H1 (cell line): Measurements from ENCODE around the gene FANCF. TPM values are rescaled to one million over a fixed set of nuclear protein-coding genes. Genes with fewer than 3 reads are reported as not detected.
"Not testable (repeated sequence)": the region's sequence is repeated elsewhere in the genome, so short reads cannot be mapped to it uniquely, and the experiment has no call there.

Source experiments
- CTCF ChIA-PET: fragments of 300-600 bp; sonication (Branson Sonifier 250); formaldehyde crosslinking; loops from one replicate; lab custom pipeline; 2021; ENCODE audit not compliant: partially characterized antibody; lab: Charles Lee
- POLR2A ChIA-PET: fragments of 300-600 bp; sonication (Branson Sonifier 250); formaldehyde crosslinking; loops from one replicate; lab custom pipeline; 2021; ENCODE audit warnings: inconsistent platforms; ENCODE audit not compliant: partially characterized antibody; lab: Charles Lee
- DNase-seq, 2 experiments: peaks; one replicate each; pipeline versions ENCODE4 v3.0.0 to v3.0.0-alpha.2; 2010 to 2022; ENCODE audit warnings: low spot score in 2 of 2, low read depth in 1 of 2, mixed read lengths in 1 of 2
- FAIRE-seq: peaks from 2 replicates; lab custom pipeline; 2011; peaks lifted over from hg19 to GRCh38; lab: Jason Lieb, UNC
- H2AFZ ChIP-seq: 2 replicates; pipeline ENCODE4 v1.8.1; 2012; ENCODE audit warnings: low read length, inconsistent platforms
- H2AK5ac ChIP-seq: 2 replicates; pipeline ENCODE4 v1.6.1; 2013; ENCODE audit warnings: low read depth, low read length
- H2BK120ac ChIP-seq: replicated peaks from 2 replicates; pipeline ENCODE3; 2013; ENCODE audit warnings: low read depth, low read length, inconsistent platforms
- H2BK12ac ChIP-seq: 2 replicates; pipeline ENCODE4 v1.6.1; 2013; ENCODE audit warnings: low read depth, low read length
- H2BK15ac ChIP-seq: 2 replicates; pipeline ENCODE4 v1.6.1; 2013; ENCODE audit warnings: low read length
- H2BK20ac ChIP-seq: 2 replicates; pipeline ENCODE4 v1.6.1; 2013; ENCODE audit warnings: low read length
- H2BK5ac ChIP-seq: 2 replicates; pipeline ENCODE4 v1.6.1; 2013; ENCODE audit warnings: low read depth, low read length
- H3K14ac ChIP-seq: 2 replicates; pipeline ENCODE4 v1.6.1; 2013; ENCODE audit warnings: inconsistent platforms; ENCODE audit not compliant: insufficient read length
- H3K18ac ChIP-seq: 2 replicates; pipeline ENCODE4 v1.6.1; 2013; ENCODE audit warnings: low read length; ENCODE audit errors: extremely low read depth
- H3K23ac ChIP-seq: 2 replicates; pipeline ENCODE4 v1.6.1; 2013; ENCODE audit warnings: inconsistent platforms; ENCODE audit not compliant: insufficient read length
- H3K23me2 ChIP-seq: 2 replicates; pipeline ENCODE4 v1.6.1; 2013; ENCODE audit warnings: low read depth, low read length
- H3K27ac ChIP-seq: 2 replicates; pipeline ENCODE4 v1.6.1; 2011; ENCODE audit warnings: low read depth, low read length, inconsistent platforms
- H3K27me3 ChIP-seq, 4 experiments: replicated peaks in 1 of 4; 1 replicate in 1 of 4; 2 replicates in 3 of 4; pipeline versions ENCODE4 v1.6.1 to v1.8.1; 2011 to 2013; ENCODE audit warnings: low read length in 3 of 4, mild to moderate bottlenecking in 3 of 4, inconsistent platforms in 2 of 4, mixed read lengths in 2 of 4, moderate library complexity in 1 of 4; ENCODE audit not compliant: control insufficient read depth in 3 of 4, insufficient read depth in 3 of 4; ENCODE audit errors: extremely low read depth in 1 of 4
- H3K36me3 ChIP-seq, 4 experiments: 2 replicates each; pipeline versions ENCODE4 v1.6.1 to v1.8.1; 2011 to 2013; ENCODE audit warnings: mild to moderate bottlenecking in 4 of 4, low read length in 3 of 4, moderate library complexity in 2 of 4, control low read depth in 1 of 4, inconsistent platforms in 1 of 4; ENCODE audit not compliant: insufficient read depth in 4 of 4, control insufficient read depth in 2 of 4
- H3K4ac ChIP-seq: replicated peaks from 2 replicates; pipeline ENCODE3; 2013; ENCODE audit warnings: low read length, low read depth, mixed read lengths, inconsistent platforms; ENCODE audit not compliant: insufficient read length
- H3K4me1 ChIP-seq, 4 experiments: replicated peaks in 1 of 4; 1 replicate in 1 of 4; 2 replicates in 3 of 4; pipeline versions ENCODE4 v1.6.1 to v1.8.1; 2011 to 2013; ENCODE audit warnings: low read length in 3 of 4, inconsistent platforms in 2 of 4, mixed read lengths in 1 of 4; ENCODE audit not compliant: insufficient read depth in 4 of 4, control insufficient read depth in 3 of 4
- H3K4me2 ChIP-seq, 2 experiments: 2 replicates each; pipeline versions ENCODE4 v1.6.1 to v1.8.1; 2011 to 2013; ENCODE audit warnings: low read depth in 2 of 2, low read length in 2 of 2, control low read depth in 1 of 2, inconsistent platforms in 1 of 2, mild to moderate bottlenecking in 1 of 2; ENCODE audit not compliant: insufficient read depth in 1 of 2
- H3K4me3 ChIP-seq, 4 experiments: fragments of 200-600, 300-600 bp in 1 of 4; sonication (generic), shearing (Covaris generic), sonication (Bioruptor Twin) in 1 of 4; 2 replicates each; pipeline versions ENCODE4 v1.5.1 to v1.8.1; 2011 to 2016; ENCODE audit warnings: low read length in 4 of 4, low read depth in 3 of 4, control low read depth in 2 of 4, inconsistent platforms in 2 of 4, mild to moderate bottlenecking in 2 of 4, mixed read lengths in 1 of 4, moderate library complexity in 1 of 4; ENCODE audit not compliant: insufficient read depth in 2 of 4; ENCODE audit errors: extremely low read depth in 1 of 4
- H3K56ac ChIP-seq: replicated peaks from 2 replicates; pipeline ENCODE3; 2013; ENCODE audit warnings: low read depth, mild to moderate bottlenecking, mixed read lengths, low read length, inconsistent platforms; ENCODE audit not compliant: insufficient read length
- H3K79me1 ChIP-seq: 2 replicates; pipeline ENCODE4 v1.6.1; 2013; ENCODE audit warnings: low read depth, low read length, control low read depth
- H3K79me2 ChIP-seq, 2 experiments: 2 replicates each; pipeline versions ENCODE4 v1.6.1 to v1.8.1; 2012 to 2013; ENCODE audit warnings: low read length in 2 of 2, mild to moderate bottlenecking in 2 of 2, inconsistent platforms in 1 of 2; ENCODE audit not compliant: insufficient read depth in 2 of 2, control insufficient read depth in 1 of 2
- H3K9ac ChIP-seq, 4 experiments: replicated peaks in 1 of 4; 1 replicate in 1 of 4; 2 replicates in 3 of 4; pipeline versions ENCODE4 v1.6.1 to v1.8.1; 2011 to 2013; ENCODE audit warnings: low read depth in 3 of 4, low read length in 3 of 4, control low read depth in 2 of 4, mild to moderate bottlenecking in 2 of 4, moderate library complexity in 2 of 4, inconsistent platforms in 1 of 4; ENCODE audit errors: extremely low read depth in 1 of 4
- H3K9me3 ChIP-seq, 2 experiments: 2 replicates each; pipeline versions ENCODE4 v1.6.1 to v1.8.1; 2012 to 2013; ENCODE audit warnings: mild to moderate bottlenecking in 2 of 2, moderate library complexity in 2 of 2, control low read depth in 1 of 2, inconsistent platforms in 1 of 2, low read depth in 1 of 2, low read length in 1 of 2, mixed read lengths in 1 of 2; ENCODE audit not compliant: insufficient read depth in 2 of 2
- H4K20me1 ChIP-seq, 2 experiments: replicated peaks in 1 of 2; 2 replicates each; pipeline versions ENCODE3 to v1.8.1; 2011 to 2013; ENCODE audit warnings: inconsistent platforms in 2 of 2, low read length in 2 of 2, mild to moderate bottlenecking in 1 of 2; ENCODE audit not compliant: insufficient read depth in 2 of 2, control insufficient read depth in 1 of 2
- H4K5ac ChIP-seq: 2 replicates; pipeline ENCODE4 v1.6.1; 2013; ENCODE audit warnings: low read length, low read depth, mixed read lengths, inconsistent platforms; ENCODE audit not compliant: insufficient read length
- H4K8ac ChIP-seq: 2 replicates; pipeline ENCODE4 v1.8.0; 2013; ENCODE audit warnings: mild to moderate bottlenecking, moderate library complexity, low read length, inconsistent platforms; ENCODE audit not compliant: insufficient read depth; ENCODE audit errors: extremely low read depth
- H4K91ac ChIP-seq: replicated peaks from 2 replicates; pipeline ENCODE3; 2013; ENCODE audit warnings: low read length, mixed read lengths, inconsistent platforms; ENCODE audit not compliant: insufficient read length
- BACH1 ChIP-seq: IDR thresholded peaks from 2 replicates; pipeline ENCODE4 v1.6.1; 2012; ENCODE audit warnings: low read length, improper control_type of control experiment
- GABPA ChIP-seq: IDR thresholded peaks from 2 replicates; pipeline ENCODE4 v1.6.1; 2011; ENCODE audit warnings: mild to moderate bottlenecking, low read length, moderate library complexity, borderline replicate concordance; ENCODE audit not compliant: insufficient read depth
- HDAC6 ChIP-seq: IDR thresholded peaks from one replicate; pipeline ENCODE4 v1.7.1; 2012; ENCODE audit warnings: low read depth, mild to moderate bottlenecking, inconsistent platforms, low read length, moderate library complexity
- PHF8 ChIP-seq: fragments of 200-600 bp; sonication (generic); conservative IDR thresholded peaks from 2 replicates; pipeline ENCODE4 v1.7.1; 2012; ENCODE audit warnings: low read depth, mild to moderate bottlenecking, inconsistent platforms, low read length, moderate library complexity
- SP4 ChIP-seq: IDR thresholded peaks from 2 replicates; pipeline ENCODE4 v1.6.1; 2012; ENCODE audit warnings: low read length, inconsistent platforms
- WGBS, 2 experiments: shearing (Covaris generic) in 1 of 2; methylation state at CpG; one replicate each; pipeline versions ENCODE4 v1.1.6 to v1.1.7; 2013 to 2015; ENCODE audit warnings: low lambda C conversion rate in 2 of 2, mixed read lengths in 2 of 2, inconsistent platforms in 1 of 2, low coverage in 1 of 2, missing lambda C conversion rate in 1 of 2; ENCODE audit not compliant: insufficient replicate concordance in 2 of 2, insufficient coverage in 1 of 2, insufficient read length in 1 of 2; ENCODE audit errors: extremely low coverage in 1 of 2, missing lambda C conversion rate in 1 of 2; 5-methylcytosine and 5-hydroxymethylcytosine counted together
- polyA plus RNA-seq, 7 experiments: library from polyadenylated mRNA; depleted of rRNA in 3 of 7; stranded (reverse) in 5 of 7; unstranded in 2 of 7; fragments of >200 nt in 5 of 7; fragments of 200-250 nt in 2 of 7; gene quantifications; 1 replicate in 5 of 7; 2 replicates in 1 of 7; 4 replicates in 1 of 7; pipeline versions ENCODE4 v1.2.1 to v1.2.3, GENCODE V29; 2011 to 2013; ENCODE audit warnings: missing spikeins in 2 of 7, mixed read lengths in 2 of 7
- total RNA-seq: library from RNA; stranded (reverse); fragmentation: NEBNext Ultra II Directional; extraction: Animal tissue kit (Norgen Biotek cat#: 25700); gene quantifications from 2 replicates; pipeline ENCODE4 v1.2.1, GENCODE V29; 2021

The FANCF gene
- total and polyA plus RNA-seq, 2 of the 8 experiments (the other 6 are each of a cell fraction or from before 2014, with no cell fraction given): 10.0 to 29.4 TPM

- TF ChIP-seq GABPA (no peak), HDAC6 (no peak), PHF8 (no peak), BACH1 (no peak), SP4 (no peak)
These were observed 30.5 kb upstream of the FANCF start (continued) for GRCh38 chr11:22656130-22656529.

- CTCF ChIA-PET, H3K27ac ChIP-seq, H3K18ac ChIP-seq, H3K56ac ChIP-seq, H2BK15ac ChIP-seq, FAIRE-seq, H3K79me2 ChIP-seq, H2BK5ac ChIP-seq, H3K36me3 ChIP-seq, H2AFZ ChIP-seq, H3K23me2 ChIP-seq, H3K4me2 ChIP-seq, H3K14ac ChIP-seq, H3K27me3 ChIP-seq, H4K20me1 ChIP-seq, H3K9me3 ChIP-seq, H4K91ac ChIP-seq, H3K9ac ChIP-seq, H3K4ac ChIP-seq, H2BK120ac ChIP-seq, H4K8ac ChIP-seq, H2BK12ac ChIP-seq, H3K4me1 ChIP-seq, H3K23ac ChIP-seq, H2AK5ac ChIP-seq, H2BK20ac ChIP-seq, H3K4me3 ChIP-seq, DNase-seq, H4K5ac ChIP-seq, H3K79me1 ChIP-seq: not testable (repeated sequence)
- POLR2A ChIA-PET: interaction anchor here (1.1 kb wide), 1 partner anchor 27 kb away, joined by 3 read pairs; the partner anchor contains the start of gene FANCF
- WGBS, 2 experiments: 96% methylated on average over 7 of the region's 15 CpGs; no CpG with 5 or more reads in 1 of the 2 experiments
These were observed 26.7 kb upstream of the FANCF start for GRCh38 chr11:22652346-22652745.
